Esophagus squamous epithelium (tissue), 4 donors: ENCODE measurements around the gene TNS1.

Source experiments
- POLR2A ChIP-seq, 4 donors: fragments of 450-650 bp; IDR thresholded peaks; one replicate each; pipeline ENCODE4 v1.6.1; 2017; ENCODE audit warnings: antibody characterized with exemption in 4 of 4, mild to moderate bottlenecking in 4 of 4, moderate library complexity in 3 of 4
- TF ChIP-seq, protein P1 (sequence below), 6 experiments: fragments of 450-650 bp in 4 of 6; fragments of 200-600 bp in 2 of 6; sonication (generic) in 2 of 6; IDR thresholded peaks; one replicate each; pipeline ENCODE4 v1.5.1; 2016 to 2019; ENCODE audit warnings: antibody characterized with exemption in 6 of 6, mild to moderate bottlenecking in 4 of 6, moderate library complexity in 4 of 6

DNA sequence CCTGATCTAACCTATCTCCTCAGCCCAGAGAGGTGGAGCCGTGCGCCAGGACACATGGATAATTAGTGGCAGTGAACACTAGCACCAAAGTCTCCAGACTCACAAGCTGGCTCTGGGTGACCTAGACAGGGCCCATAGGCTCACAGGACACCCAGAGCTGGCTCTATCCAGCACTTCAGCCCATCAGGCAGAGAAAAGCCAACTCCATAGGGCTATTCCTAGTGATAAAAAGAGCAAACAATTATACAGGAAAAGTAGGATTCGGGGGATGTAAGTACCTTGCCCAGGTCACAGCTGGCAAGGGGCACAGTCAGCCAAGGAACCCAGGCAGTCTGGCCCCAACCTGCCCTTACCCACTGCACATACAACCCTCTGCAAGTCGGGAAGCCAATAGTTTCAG, 178.6 kb downstream of the TNS1 start:
- no peak for TF ChIP-seq POLR2A (IDR thresholded peaks at IDR 0.05)
- TF ChIP-seq, protein P1, sequence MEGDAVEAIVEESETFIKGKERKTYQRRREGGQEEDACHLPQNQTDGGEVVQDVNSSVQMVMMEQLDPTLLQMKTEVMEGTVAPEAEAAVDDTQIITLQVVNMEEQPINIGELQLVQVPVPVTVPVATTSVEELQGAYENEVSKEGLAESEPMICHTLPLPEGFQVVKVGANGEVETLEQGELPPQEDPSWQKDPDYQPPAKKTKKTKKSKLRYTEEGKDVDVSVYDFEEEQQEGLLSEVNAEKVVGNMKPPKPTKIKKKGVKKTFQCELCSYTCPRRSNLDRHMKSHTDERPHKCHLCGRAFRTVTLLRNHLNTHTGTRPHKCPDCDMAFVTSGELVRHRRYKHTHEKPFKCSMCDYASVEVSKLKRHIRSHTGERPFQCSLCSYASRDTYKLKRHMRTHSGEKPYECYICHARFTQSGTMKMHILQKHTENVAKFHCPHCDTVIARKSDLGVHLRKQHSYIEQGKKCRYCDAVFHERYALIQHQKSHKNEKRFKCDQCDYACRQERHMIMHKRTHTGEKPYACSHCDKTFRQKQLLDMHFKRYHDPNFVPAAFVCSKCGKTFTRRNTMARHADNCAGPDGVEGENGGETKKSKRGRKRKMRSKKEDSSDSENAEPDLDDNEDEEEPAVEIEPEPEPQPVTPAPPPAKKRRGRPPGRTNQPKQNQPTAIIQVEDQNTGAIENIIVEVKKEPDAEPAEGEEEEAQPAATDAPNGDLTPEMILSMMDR (IDR thresholded peaks at IDR 0.05): no peak
